Smooth muscle cell of the brain vasculature (primary cell): ENCODE results near the gene BACE2.
A peak's percentile ranks its signal among the peaks of the same experiment; 100 is the strongest.
"Not testable (repeated sequence)": the region's sequence is repeated elsewhere in the genome, so short reads cannot be mapped to it uniquely, and the experiment has no call there.

ENCODE experiments used
- DNase-seq: peaks from one replicate; pipeline ENCODE4 v3.0.0-alpha.2; 2012; ENCODE audit warnings: low read depth, low spot score

The BACE2 gene

DNA sequence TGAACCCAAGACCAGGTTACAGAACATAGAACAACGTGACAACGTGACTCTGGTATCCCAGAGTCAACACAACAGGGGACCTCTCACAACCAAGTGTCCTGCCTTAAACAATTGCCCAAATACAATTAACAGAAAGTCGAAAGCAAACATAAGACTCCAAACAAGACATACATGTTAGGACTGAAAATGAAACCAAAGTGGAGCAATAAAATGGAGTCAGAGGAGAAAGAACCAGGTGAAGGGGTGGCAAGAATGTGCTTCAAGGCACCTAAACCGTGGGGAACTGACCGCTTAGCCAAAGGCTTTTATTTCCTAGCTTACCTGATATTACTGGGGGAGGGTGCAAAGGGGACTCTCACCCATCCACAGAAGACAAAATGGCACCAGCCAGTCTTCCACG, 17.8 kb downstream of the BACE2 start:
- DNase-seq: no peak

DNA sequence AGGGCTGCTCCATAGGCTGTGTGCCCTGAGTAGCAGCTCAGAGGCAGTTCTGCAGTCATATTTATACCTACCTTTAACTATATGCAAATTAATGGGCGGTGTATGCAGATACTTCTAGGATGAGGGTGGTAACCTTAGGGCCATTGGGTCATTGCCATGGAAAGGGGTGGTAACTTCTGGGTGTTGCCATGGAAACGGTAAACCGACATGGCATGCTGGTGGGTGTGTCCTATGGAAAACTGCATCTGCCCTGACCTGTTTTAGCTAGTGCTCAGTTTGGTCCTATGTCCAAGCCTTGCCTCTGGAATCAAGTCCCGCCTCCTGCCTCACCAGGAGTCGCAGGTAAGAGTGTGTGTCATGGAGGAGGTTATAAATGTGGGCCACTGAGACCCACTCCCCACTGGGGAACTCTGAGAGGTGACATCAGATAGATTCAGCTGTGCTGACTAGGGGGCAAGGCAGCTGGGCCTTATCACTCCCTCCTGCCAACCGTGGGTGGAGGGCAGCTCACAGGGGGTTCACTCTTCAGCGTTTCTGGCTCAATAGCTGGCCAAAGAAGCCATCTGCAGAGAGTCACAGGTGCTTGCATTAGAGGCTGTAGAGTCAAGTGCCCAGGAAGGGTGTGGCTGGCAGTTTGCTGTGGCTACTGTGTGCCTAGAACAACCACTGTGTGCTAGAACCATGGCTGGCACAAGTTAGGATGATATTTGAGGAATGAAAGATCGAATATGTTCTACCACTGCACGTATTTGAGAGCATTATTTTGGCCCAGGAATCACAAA, 19.0 kb downstream of the BACE2 start:
- DNase-seq: no peak

DNA sequence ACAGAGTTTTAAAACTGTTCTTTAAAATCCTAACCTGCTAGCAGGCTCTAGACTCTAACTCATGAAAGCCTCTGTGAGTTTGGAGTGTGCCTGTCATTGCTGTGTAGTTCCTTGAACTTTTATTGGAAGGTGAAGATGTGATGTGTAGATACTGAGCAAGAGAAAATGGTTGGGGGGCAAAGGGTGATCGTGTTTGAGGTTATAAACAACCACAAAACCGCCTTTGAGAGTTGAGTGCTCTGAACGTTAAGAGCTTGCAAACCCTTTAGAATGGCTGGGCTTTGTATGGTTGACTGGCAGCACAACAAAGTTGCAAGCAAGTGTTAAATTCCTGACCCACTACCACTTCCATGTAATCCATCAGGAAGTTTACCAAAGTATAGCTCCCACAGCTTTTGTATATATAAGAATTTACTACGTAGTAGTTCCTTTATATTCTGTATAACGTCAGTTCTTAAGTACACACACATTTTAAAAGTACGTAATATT, 19.6 kb downstream of the BACE2 start:
- DNase-seq: no peak

DNA sequence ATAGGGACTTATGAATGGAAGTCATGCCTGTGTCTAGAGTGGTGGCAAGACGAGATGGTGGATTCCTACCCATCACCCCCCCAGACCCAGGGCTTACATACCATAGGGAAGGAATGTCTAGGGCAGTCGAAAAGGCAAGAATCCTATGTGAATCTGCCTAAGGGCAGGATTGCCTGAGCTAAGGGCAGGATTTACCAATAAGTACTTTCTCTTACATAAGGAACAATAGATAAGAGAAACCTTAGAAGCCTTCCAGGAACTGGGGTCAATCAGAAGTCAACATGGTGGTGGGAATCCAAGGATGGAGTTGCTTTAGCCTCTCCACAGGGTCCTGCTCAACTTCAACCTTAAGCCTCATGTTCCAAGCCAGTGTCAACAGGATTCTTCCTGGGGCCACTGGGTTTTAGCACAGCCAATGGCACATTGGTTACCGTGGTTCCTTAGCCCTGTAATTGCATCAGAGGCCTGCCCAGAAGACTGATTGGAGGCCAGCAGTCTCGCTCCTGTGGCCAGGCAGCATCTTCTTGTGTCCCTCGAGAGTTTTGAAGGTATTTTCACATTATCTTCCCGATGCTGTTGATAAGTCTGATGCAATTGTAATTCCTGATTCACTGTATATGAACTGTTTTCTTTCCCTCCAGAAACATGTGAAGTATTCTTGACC, 20.7 kb downstream of the BACE2 start:
- DNase-seq: no peak

DNA sequence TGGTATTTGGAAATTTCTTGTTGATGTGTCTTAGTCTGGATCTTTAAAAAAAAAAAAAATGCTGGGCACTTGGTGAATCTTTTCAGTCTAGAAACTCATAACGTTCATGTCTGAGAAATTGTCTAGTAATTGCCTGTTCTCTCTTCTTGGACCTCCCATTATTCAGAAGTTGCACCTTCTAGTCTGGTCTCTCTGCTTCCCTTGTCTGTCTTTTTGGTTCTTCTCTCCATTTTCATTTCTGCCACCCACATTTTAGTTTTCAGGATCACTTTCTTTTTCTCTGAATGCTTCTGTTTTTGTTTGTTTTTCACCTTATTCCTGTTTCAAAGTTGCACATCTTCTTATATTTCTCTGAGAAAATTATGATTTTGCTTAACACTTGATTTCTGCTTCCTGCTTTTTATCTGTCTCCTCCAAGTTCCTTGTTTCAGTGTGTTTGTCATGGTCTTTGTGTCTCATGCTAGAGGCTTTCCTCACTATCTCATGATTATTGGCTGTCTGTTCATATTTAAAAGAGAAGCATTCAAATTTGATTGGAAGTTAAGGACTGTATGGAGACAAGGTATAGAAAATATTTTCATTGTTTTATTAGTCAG, 21.3 kb downstream of the BACE2 start:
- no peak for DNase-seq

DNA sequence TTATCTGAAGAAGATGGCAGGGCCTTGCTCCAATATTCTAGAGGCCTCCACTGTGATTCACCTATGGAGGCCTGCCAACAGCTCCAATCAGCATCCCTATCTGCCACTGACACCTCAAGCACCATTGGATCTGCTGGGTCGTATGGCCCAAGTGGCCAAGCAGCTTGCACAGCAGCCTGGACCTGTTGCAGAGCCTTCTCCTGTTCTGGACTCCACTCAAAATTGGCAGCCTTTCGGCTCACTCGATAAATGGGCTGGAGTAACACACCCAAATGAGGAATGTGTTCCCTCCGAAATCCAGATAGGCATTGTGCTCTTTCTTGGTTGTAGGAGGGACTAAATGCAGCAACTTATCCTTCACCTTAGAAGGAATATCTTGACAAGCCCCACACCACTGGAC, 24.6 kb downstream of the BACE2 start:
- not testable (repeated sequence) for DNase-seq

DNA sequence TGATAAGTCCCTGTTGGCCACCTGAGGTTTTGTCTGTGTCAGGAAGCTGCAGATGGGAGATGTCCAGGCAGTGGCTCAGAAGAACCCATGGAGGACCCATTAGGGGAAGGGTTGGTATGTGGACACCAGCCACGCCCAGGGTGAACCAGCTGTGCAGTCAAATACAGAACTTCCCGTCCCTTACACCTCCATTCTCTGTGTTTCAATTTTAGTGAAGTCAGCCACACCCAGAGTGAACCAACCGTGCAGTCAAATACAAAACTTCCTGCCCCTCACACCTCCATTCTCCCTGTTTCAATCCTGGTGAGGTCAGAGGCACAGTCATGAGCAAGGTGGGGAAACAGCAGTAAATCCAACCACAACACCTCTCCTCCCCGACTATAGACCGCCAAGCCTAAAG, 27.4 kb downstream of the BACE2 start:
- no peak for DNase-seq

DNA sequence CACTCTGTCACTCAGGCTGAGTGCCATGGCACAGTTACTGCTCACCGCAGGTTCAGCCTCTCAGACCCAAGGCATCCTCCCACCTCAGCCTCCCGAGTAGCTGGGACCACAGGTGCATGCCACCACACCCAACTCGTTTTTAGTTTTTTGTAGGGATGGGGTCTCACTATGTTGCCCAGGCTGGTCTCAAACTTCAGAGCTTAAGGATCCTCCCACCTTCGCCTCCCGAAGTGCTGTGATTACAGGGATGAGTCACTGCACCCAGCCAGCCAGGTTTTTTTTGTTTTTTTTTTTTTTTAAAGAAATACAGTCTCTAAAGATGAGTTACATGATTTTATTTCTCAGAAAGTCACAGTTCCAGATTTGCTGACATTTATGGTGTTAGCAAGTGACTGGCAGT, 29.0 kb downstream of the BACE2 start:
- DNase-seq: no peak

DNA sequence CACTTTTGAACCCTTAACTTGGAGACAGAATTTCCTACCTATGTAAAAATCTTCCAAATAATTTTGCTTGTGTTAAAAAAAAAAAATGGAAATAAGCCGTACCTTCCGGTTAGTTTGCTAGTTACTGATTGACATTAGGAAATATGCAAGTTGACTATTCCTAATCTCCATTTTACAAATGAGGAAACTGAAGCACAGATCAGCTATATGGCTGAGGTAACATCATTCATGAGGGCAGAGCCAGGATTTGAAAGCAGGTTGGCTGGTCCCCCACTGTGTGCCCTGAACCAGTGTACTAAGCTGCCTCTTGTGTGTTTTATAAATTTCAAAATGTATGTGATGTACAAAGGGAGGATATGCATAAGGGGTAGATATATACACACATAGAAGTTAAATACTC, 29.6 kb downstream of the BACE2 start:
- DNase-seq: no peak

DNA sequence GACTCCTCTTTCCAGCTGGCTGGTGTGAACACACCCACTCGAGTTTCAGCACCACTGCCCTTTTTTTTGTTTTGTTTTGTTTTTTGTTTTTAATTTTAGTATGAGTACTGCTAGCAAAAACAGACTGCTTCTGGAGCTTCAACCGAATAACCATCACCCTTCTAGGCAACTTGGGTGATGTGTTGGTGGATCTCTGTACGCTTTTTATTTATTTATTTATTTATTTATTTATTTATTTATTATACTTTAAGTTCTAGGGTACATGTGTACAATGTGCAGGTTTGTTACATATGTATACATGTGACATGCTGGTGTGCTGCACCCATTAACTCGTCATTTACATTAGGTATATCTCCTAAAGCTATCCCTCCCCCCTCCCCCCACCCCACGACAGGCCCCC, 30.7 kb downstream of the BACE2 start:
- DNase-seq: not testable (repeated sequence)

DNA sequence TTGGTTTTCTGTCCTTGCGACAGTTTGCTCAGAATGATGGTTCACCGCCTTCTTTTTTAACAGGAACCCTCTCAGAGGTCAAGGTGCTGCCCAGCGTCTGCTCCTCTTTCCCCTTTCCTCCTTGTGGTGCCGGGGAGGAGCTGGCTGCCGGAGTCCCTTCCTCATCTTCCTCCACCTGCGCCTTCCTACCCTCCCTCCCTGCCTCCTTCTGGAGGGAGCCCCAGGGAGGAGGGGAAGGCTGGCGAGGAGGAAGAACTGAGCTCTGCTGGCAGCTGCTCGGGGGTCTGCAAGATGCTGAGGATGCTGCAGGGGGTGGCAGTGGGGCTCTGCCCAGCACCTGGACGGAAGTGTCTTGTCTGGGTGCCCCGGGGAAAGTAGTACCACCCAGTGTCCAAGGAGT, 31.2 kb downstream of the BACE2 start:
- no peak for DNase-seq

DNA sequence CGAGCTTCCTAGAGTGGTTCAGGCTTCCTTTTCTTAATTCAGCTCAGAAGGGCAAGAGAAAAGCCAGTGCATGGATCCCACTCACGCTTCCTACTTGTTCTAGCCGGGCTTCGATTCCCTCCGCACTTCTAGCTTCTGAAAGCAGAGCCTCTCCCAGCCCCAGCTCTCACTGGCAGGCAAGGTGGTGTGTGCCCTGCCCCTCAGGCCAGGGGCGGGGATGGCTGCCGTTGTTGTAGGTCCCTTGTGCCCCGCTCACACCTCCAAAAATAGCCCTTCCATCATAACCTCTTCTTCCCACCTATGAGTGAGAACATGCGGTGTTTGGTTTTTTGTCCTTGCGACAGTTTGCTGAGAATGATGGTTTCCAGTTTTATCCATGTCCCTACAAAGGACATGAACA, 31.6 kb downstream of the BACE2 start:
- no peak for DNase-seq

DNA sequence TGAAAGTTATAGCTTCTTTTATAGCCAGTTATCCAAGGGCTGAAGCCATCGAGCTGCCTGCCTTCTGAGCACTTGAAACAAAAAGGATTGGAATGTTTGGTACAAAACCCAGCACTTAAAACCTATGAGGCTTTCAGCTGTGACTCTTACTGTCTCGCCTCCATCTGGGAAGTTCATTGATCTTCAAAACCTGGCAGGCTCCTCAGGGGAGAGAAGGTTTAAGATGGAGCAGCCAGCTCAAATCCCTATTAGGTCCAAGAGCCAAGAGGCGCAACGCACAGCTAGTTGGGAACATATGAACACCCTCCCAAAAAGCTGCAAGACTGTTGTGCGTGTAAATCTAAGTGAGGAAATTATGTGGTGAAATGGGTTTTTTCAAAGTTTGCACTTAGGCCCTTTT, 33.4 kb downstream of the BACE2 start:
- DNase-seq: no peak

DNA sequence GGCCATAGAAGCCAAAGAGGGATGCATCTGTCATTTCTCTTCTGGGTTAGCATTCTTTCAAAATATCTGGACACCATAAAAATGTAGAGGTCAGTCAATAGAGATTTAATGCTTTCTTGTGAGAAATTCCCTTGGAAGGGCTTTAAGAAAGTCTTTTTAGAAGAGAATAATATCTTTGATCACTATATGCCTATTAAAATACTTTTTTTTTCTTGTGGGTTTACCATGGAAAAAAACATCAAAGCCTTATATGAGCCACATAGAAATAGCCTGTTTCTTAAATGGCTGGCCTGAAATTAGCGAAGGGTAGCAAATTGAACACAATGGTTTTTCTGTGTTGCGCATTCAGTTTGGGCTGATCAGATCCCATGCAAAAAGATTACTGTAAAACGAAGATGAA, 36.8 kb downstream of the BACE2 start:
- no peak for DNase-seq

DNA sequence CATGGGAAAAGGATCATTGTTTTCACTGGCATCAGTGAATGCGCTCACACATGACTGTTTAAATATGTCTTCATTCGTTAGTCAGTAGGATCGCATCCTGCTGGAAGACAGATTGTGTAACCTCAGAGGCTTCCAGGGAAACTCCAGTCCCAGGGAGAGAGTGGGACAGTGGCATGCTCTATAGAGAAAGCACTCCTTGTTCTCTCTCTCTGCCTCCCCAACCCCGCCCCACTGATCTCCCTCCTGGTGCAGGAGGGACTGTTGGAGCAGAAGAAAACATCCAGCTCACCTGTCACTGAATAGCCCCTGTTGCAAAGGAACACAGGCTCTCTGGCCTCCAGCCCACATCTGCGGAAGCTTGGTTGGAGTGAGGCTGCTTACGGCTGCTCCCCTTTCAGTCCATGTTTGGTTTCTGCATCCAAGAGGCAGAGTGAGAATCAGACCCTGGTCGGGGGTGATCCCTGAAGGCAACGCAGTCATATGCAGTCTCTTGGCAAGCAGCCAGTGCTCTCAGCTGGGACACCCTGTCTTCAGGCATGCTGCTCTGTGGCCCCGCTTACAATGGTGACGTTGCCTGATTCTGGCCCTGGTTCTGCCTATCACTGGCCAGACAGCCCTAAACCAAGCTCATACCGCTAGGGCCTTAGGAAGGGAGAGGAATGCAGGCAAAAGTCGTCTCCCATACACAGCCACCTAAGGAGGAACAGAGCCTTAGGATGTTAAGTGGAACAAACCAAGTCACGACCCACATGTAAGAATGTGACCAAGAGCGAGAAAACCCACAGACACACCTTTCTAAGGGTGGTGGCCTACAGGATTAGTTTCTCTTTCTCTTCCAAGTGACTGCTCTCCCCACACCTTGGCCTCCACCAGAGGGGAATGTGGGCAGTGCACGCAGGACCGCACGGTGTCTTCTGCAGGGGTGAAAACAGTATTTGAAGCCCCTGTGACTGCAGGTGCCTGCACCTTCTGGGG, 39.7 kb downstream of the BACE2 start:
- DNase-seq: peak; percentile 28

DNA sequence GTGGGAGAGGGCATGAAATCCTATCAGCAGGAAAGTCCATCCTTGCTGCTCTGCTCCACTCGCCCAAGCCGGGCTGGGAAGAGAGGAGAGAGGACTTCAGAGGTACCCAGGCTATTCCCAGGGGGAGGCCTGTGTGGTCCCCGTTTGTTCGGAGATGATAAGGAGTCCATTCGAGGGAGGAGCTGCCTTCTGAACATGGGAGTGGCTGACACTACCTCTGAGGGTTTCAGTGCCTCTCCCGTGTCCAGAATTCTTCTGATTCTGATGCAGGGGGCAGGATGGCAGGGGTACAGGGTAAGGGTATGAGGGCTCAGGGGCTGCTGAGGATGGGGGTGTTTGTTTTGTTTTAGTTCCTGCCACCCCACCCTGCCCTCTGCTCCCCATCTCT, 40.4 kb downstream of the BACE2 start:
- DNase-seq: no peak

DNA sequence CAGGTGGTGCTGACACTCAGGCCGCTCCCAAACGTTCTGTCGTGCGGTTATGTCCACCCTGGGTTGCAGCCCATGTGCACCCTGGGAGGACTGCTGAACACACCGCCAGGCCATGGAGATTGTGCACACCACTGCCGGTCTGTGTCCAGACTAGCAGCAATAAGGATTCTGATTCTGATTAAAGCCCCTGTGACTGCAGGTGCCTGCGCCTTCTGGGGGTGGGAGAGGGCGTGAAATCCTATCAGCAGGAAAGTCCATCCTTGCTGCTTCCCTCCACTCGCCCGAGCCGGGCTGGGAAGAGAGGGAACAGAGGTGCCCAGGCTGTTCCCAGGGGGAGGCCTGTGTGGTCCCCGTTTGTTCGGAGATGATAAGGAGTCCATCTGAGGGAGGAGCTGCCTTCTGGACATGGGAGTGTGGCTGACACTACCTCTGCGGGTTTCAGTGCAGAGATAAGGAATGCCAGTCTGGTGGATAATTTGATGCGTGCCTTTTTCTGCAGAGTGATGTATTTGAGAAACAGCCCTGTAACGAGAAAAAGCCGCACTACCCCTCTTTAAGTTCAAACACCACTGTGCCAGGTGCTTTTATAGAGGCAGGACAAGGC, 41.2 kb downstream of the BACE2 start:
- no peak for DNase-seq

DNA sequence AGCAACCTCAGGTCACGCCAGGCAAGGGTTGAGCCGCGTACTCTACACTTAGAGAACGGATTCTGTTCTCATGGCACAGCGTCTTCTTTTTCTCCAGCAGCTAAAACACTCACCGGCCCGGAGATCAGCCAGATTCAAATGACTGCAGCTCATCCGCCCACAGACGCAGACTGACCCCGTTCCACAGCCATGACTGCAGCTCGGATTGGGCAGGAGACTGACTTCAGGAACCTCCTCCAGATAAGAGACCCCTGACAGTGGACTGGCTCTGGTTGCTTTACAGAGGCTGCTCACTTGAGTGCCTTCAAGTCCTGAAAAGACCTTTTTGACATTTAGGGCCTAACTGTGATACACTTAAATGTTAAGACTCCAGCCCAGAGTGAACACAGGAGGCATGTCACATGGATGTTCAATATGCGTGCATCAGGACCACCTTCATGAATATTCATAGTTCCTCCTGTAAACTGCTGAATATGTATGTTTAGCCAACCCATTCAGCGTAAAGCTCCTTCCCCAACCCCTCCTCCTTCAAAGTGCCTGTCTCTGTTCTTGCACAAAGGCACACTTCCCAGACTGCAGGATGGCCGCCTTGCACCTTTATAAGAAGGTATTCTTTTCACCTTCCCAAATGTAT, 42.6 kb downstream of the BACE2 start:
- no peak for DNase-seq

DNA sequence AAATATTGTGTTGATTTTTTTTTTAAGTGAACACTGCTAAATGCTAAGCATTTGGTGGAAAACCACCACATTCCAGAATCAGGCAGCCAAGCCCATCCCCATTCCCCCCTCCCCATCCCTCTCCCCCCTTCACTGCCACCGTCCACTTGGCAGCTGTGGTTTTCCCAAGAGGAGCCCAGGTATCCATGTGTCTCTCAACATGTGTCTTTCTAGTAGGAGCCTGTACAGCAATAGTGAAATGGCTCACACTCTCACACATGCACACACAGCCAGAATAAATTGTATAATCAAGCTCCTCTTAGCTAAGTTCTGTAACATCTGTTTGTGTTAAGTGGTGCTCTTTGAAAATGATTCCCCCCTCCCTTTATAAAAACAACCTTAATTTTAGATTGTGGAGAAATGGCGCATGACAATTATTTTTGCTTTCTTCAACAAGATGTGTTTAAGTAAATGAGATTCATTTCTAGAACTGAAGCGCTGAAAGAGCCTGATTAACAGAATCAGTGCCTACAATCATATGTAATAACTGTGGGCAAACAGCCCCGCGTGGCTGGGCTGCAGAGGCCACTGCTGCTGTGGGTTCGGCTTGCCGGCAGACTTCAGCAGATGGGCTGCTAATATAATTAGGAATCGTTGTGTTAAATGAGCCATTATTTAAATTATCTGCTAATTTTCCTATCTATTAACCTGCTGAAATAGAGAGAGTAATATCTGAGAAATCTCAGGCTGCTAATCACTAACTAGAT, 43.3 kb downstream of the BACE2 start:
- no peak for DNase-seq

DNA sequence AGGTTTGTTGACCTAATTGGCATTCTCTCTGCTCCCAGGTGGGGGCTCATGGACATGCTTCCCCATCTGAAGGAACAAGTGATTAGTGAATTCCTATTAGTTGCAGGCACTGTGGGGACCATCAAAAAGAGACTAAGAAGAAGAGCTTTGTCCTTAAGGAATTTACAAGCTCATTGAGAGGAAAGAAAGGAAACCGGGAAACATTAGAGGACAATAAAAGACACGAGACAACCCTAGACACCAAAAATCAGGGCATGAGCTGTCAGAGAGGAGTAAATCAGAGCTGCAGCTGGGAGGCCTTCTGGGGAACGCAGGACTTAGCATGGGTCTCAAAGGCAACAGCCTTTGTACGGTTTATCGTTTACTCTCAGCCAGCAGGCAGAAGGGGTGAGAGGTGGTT, 45.1 kb downstream of the BACE2 start:
- DNase-seq: no peak
